HEK293T (cell line): ENCODE data around the gene FAM199X.

Source experiments
- CTCF ChIA-PET: fragments of 350-600 bp; formaldehyde crosslinking; extraction: SDS; loops from one replicate; lab custom pipeline; 2021; ENCODE audit warnings: antibody characterized with exemption, inconsistent platforms; lab: Yijun Ruan, JAX
- POLR2A ChIA-PET: fragments of 350-600 bp; formaldehyde crosslinking; extraction: SDS; loops from one replicate; lab custom pipeline; 2020; ENCODE audit warnings: antibody characterized with exemption, inconsistent platforms; lab: Yijun Ruan, JAX
- DNase-seq: peaks from one replicate; pipeline ENCODE4 v3.0.0; 2012; ENCODE audit warnings: mixed read lengths; ENCODE audit errors: extremely low spot score
- ARNT ChIP-seq: fragments of 450-650 bp; IDR thresholded peaks from 2 replicates; pipeline ENCODE4 v1.6.1; 2017; ENCODE audit warnings: mild to moderate bottlenecking
- BHLHE40 ChIP-seq: fragments of 450-650 bp; IDR thresholded peaks from 2 replicates; pipeline ENCODE4 v1.6.1; 2016; ENCODE audit warnings: mild to moderate bottlenecking, moderate library complexity, borderline replicate concordance
- CTBP1 ChIP-seq: fragments of 450-650 bp; IDR thresholded peaks from 2 replicates; pipeline ENCODE4 v1.6.1; 2016; ENCODE audit warnings: borderline replicate concordance
- ELF4 ChIP-seq: fragments of 450-650 bp; IDR thresholded peaks from 2 replicates; pipeline ENCODE4 v1.6.1; 2017; ENCODE audit warnings: antibody characterized with exemption
- FOXA1 ChIP-seq: fragments of 450-650 bp; IDR thresholded peaks from 2 replicates; pipeline ENCODE4 v1.6.1; 2016; ENCODE audit warnings: mild to moderate bottlenecking
- FOXK2 ChIP-seq: fragments of 450-650 bp; IDR thresholded peaks from 2 replicates; pipeline ENCODE4 v1.6.1; 2016; ENCODE audit warnings: mild to moderate bottlenecking
- FOXM1 ChIP-seq: fragments of 450-650 bp; IDR thresholded peaks from 2 replicates; pipeline ENCODE4 v1.6.1; 2017; ENCODE audit warnings: mild to moderate bottlenecking, borderline replicate concordance
- HDGF ChIP-seq: fragments of 450-650 bp; IDR thresholded peaks from 2 replicates; pipeline ENCODE4 v1.6.1; 2017; ENCODE audit warnings: antibody characterized with exemption, borderline replicate concordance
- L3MBTL2 ChIP-seq: fragments of 450-650 bp; conservative IDR thresholded peaks from 2 replicates; pipeline ENCODE4 v1.6.1; 2016; ENCODE audit warnings: mild to moderate bottlenecking
- LEF1 ChIP-seq: fragments of 450-650 bp; IDR thresholded peaks from 2 replicates; pipeline ENCODE4 v1.6.1; 2017; ENCODE audit warnings: mild to moderate bottlenecking, borderline replicate concordance
- NFRKB ChIP-seq: fragments of 450-650 bp; IDR thresholded peaks from 2 replicates; pipeline ENCODE4 v1.6.1; 2016; ENCODE audit warnings: mild to moderate bottlenecking, moderate library complexity
- SP1 ChIP-seq: fragments of 450-650 bp; IDR thresholded peaks from 2 replicates; pipeline ENCODE4 v1.6.1; 2017
- SUZ12 ChIP-seq: fragments of 450-650 bp; IDR thresholded peaks from 2 replicates; pipeline ENCODE4 v1.6.1; 2016; ENCODE audit warnings: mild to moderate bottlenecking
- TARDBP ChIP-seq: fragments of 450-650 bp; IDR thresholded peaks from 2 replicates; pipeline ENCODE4 v1.6.1; 2016
- ZNF384 ChIP-seq: fragments of 450-650 bp; IDR thresholded peaks from 2 replicates; pipeline ENCODE4 v1.6.1; 2016
- TF ChIP-seq, protein P1 (sequence below): fragments of 450-650 bp; IDR thresholded peaks from 2 replicates; pipeline ENCODE4 v1.6.1; 2016

Gene FAM199X

DNA sequence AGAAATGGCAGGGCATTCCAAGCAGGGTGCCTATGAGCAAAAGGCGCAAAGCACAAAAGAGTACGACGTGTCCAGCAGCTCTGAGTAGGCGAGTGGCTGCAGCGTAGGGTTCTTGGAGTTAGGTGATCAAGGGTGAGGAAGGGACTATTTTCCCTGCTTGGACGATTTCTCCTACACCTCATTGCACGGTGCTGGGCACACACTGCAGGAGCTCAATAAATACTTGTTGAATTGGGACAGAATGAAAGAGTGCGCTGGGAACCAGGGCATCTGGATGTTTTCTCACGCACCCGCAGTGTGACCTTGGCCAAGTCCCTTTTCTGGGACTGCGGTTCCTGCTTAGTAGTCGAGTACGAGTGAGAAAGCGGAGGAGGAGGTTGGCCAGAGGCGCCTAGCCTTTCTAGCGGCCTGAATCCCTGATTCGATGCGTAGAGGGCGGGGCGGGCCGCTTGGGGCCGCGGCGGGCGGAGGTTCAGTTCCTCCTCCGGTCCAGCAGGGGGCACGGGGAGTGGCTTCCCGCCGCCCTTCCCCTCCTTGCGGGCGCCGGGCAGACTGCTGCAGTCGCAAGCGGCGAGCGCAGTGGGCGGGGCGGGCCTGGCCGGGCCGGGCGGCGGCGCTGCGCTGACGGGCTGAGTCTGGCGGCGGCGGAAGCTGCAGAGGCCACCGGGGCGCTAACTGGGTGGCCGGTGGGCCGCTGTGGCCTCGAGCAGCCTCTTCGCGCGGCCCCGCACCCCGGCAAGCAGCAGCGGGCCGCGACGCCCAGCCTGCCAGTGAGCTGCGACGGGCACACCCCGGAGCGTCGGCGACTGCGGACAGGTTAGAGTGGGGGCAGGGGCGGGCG lies at the start of gene FAM199X:
TSS of gene FAM199X (plus strand) at position 560 of the 841 bp plus-strand sequence. CDS start 333 bp downstream, outside the sequence.
- peak; percentile 97 for DNase-seq
- ChIA-PET CTCF (interaction anchor here (0.6 to 1.5 kb wide), 5 partner anchors 7 to 449 kb away, joined by 3 to 11 read pairs (median 3); partner anchors contain the start of gene SLC25A53), POLR2A (interaction anchor here (0.8 to 4.3 kb wide), 6 partner anchors 9 to 211 kb away, joined by 3 to 70 read pairs (median 4); partner anchors contain the start of genes SLC25A53 and ZCCHC18)
- peak; percentile 65; the same call in 1 of the 2 replicates for TF ChIP-seq LEF1
- TF ChIP-seq ELF4 = 0 out of 2 replicates have a peak, but pooled peaks have one; percentile 25
- no peak; the same call in 1 of the 2 replicates for TF ChIP-seq FOXM1
- TF ChIP-seq, protein P1, sequence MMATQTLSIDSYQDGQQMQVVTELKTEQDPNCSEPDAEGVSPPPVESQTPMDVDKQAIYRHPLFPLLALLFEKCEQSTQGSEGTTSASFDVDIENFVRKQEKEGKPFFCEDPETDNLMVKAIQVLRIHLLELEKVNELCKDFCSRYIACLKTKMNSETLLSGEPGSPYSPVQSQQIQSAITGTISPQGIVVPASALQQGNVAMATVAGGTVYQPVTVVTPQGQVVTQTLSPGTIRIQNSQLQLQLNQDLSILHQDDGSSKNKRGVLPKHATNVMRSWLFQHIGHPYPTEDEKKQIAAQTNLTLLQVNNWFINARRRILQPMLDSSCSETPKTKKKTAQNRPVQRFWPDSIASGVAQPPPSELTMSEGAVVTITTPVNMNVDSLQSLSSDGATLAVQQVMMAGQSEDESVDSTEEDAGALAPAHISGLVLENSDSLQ = no peak
- no peak for TF ChIP-seq NFRKB
- TF ChIP-seq ARNT = peak; percentile 68; the same call in 1 of the 2 replicates

DNA sequence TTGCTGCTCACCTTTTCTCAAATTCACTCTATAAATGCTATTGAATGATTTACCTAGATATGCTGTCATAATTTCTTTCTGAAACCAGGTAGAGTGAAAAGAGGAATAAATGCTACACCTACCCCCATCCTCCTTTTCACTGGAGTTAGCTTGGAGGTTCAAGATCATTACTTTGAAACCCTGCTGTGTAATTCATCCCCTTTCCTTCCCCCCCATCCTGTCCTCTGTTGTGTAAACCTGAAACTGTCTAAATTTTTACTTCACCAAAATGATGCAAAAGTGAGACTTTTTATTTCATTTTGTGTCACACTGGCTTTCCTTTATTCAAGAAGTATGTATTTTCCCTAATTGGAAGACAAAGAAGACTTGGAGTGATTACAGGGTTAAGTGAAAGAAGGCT lies 48.5 kb upstream of the FAM199X start:
- ChIA-PET CTCF (no interaction called here), POLR2A (no interaction called here)
- no peak for DNase-seq
- TF ChIP-seq HDGF (no peak), FOXK2 (no peak), SP1 (no peak), FOXM1 (no peak), ZNF384 (no peak), SUZ12 (no peak), TARDBP (no peak), BHLHE40 (no peak), NFRKB (no peak), ARNT (no peak)

DNA sequence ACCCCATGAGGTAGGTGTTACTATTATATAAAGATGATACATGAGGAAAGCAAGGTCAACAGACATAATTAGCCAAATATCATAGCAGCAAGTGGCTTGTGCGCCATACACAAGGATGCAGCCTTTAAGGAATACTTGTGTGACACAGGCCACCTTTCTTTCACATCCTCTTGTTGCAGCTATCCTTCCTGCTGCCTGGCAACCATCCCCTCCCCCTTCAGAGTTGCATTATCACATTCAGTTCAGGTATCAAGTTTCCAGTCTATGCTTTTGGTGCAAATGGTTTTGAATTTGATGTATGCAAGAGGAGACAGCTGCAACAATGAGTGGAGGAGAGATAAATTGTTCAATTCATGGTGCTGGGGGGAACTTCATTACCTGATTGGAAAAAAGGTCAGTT lies 47.5 kb upstream of the FAM199X start:
- TF ChIP-seq CTBP1 (no peak), NFRKB (no peak), TARDBP (no peak), FOXK2 (no peak), ELF4 (no peak), FOXM1 (no peak), LEF1 (no peak), ARNT (no peak), BHLHE40 (no peak), SP1 (no peak), HDGF (no peak), SUZ12 (no peak), L3MBTL2 (no peak), FOXA1 (no peak), ZNF384 (no peak)
- TF ChIP-seq, protein P1 = no peak
- DNase-seq = no peak
- CTCF ChIA-PET = interaction anchor here (0.7 kb wide), 1 partner anchor 1072 kb away, joined by 3 read pairs; no protein-coding TSS in a partner anchor
- POLR2A ChIA-PET = no interaction called here

DNA sequence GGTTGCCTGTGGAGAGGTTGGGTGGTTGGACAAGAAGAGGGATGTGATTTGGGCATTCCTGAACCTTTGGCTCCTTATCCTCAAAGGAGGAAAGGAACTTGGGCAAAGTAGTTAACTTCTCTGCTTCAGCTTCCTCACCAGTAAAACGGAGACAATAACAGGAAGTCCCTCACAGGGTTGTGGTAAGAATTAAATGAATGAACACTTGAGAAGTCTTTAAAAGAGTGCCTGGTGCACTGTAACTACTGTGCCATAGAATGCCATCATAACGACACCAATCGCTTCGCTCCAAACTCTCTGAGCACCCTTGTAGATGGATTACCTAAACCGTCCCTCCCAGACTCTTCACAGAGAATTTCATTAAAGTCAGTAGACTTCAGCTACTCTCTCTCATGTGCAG lies 43.4 kb upstream of the FAM199X start:
- no peak for DNase-seq
- TF ChIP-seq ELF4 (no peak), SP1 (no peak), CTBP1 (no peak), L3MBTL2 (no peak), FOXM1 (no peak), ZNF384 (no peak), LEF1 (no peak), BHLHE40 (no peak), ARNT (no peak), TARDBP (no peak), NFRKB (no peak), FOXA1 (no peak), HDGF (no peak), FOXK2 (no peak), SUZ12 (no peak)
- TF ChIP-seq, protein P1 = no peak
- CTCF ChIA-PET = interaction anchor here (1.5 kb wide), 1 partner anchor 9 kb away, joined by 6 read pairs; no protein-coding TSS in a partner anchor
- POLR2A ChIA-PET = interaction anchor here (1.3 kb wide), 1 partner anchor 10 kb away, joined by 6 read pairs; the partner anchor contains the start of gene ZCCHC18

DNA sequence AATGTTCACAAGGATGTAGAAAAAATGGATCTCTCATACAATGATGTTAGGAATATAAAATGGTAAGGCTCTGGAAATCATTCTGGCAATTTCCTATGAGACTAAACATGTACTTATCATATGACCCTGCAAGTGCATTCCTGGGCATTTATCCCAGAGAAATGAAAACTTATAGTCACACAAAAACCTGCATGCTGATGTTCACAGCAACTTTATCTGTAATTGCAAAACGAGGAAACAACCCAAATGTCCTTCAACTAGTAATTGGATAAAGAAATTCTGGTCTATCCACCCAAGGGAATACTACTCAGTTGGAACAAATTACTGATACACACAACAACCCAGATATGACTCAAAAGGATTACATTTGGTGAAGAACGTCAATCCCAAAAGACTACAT lies 39.4 kb upstream of the FAM199X start:
- no peak for DNase-seq
- no peak for TF ChIP-seq ARNT
- no peak for TF ChIP-seq HDGF
- no peak for TF ChIP-seq NFRKB
- TF ChIP-seq FOXK2 = no peak
- no peak for TF ChIP-seq ELF4
- TF ChIP-seq BHLHE40 = no peak
- no peak for TF ChIP-seq FOXM1
- no peak for TF ChIP-seq FOXA1
- TF ChIP-seq SUZ12 = no peak
- TF ChIP-seq, protein P1 = no peak
- no peak for TF ChIP-seq SP1
- TF ChIP-seq ZNF384 = no peak
- TF ChIP-seq LEF1 = no peak
- ChIA-PET POLR2A (no interaction called here), CTCF (interaction anchor here (0.7 kb wide), 1 partner anchor 190 kb away, joined by 4 read pairs; no protein-coding TSS in a partner anchor)
